Measurements from ENCODE around the gene CHEK1. TPM values are rescaled to one million over a fixed set of nuclear protein-coding genes. Genes with fewer than 3 reads are reported as not detected.
A peak's percentile ranks its signal among the peaks of the same experiment; 100 is the strongest.

CHEK1 gene
- total and polyA plus RNA-seq, 9 donors, result 0.24 to 3.5 (median 1.5) TPM

DNA sequence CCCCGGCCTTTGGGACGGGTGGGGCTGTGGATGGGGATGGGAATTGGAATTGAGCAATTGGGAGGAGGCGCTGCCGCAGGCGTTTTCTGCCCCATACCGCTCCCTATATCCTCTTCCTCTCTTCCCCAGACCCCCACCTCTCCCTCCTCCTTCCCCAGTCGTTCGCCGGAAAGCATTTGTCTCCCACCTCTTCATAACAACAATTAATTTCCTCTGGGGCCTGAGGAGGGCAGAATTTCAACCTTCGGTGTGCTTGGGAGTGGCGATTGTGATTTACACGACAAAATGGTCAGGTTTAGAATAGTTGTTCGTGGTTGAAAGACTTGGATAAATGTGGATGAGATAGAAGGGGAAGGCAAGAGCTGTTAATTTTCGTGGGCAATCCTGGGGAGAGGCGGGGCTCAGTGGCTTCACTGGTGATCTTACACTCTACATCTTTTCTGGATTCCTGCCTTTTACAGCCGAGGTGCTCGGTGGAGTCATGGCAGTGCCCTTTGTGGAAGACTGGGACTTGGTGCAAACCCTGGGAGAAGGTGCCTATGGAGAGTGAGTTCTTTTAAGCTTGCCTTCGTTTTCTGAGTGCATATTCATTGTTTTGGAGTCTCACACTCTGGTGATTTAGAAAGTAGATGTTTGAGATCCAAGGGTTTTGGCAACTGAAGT, 1.5 kb downstream of the CHEK1 start:
- H3K4me1 ChIP-seq (ENCODE audit: insufficient read depth), result peaks cover 2% of the 10 kb centered on the region
- TF ChIP-seq EP300 (IDR thresholded peaks at IDR 0.05) (no peak), POLR2A (IDR thresholded peaks at IDR 0.05) (no peak)
- TF ChIP-seq, protein P1, sequence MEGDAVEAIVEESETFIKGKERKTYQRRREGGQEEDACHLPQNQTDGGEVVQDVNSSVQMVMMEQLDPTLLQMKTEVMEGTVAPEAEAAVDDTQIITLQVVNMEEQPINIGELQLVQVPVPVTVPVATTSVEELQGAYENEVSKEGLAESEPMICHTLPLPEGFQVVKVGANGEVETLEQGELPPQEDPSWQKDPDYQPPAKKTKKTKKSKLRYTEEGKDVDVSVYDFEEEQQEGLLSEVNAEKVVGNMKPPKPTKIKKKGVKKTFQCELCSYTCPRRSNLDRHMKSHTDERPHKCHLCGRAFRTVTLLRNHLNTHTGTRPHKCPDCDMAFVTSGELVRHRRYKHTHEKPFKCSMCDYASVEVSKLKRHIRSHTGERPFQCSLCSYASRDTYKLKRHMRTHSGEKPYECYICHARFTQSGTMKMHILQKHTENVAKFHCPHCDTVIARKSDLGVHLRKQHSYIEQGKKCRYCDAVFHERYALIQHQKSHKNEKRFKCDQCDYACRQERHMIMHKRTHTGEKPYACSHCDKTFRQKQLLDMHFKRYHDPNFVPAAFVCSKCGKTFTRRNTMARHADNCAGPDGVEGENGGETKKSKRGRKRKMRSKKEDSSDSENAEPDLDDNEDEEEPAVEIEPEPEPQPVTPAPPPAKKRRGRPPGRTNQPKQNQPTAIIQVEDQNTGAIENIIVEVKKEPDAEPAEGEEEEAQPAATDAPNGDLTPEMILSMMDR (IDR thresholded peaks at IDR 0.05), result no peak
- intact Hi-C loops (cut with DNase I), result loop anchor here in 1 of 4 donors (10.0 kb wide), 1 partner anchor 62 kb away; the partner anchor contains the start of gene EI24
- H3K9me3 ChIP-seq, result no peaks in the 10 kb centered on the region
- WGBS, 3 donors, result 0% methylated on average over 18 of the region's 18 CpGs
- no peak for DNase-seq
- peak overlapping the region; percentile 87 for H3K4me3 ChIP-seq
- H3K27me3 ChIP-seq, result no peaks in the 10 kb centered on the region
- no peaks in the 10 kb centered on the region for H3K36me3 ChIP-seq
- peak overlapping the region in 1 of 2 donors; percentile 96 for H3K27ac ChIP-seq

DNA sequence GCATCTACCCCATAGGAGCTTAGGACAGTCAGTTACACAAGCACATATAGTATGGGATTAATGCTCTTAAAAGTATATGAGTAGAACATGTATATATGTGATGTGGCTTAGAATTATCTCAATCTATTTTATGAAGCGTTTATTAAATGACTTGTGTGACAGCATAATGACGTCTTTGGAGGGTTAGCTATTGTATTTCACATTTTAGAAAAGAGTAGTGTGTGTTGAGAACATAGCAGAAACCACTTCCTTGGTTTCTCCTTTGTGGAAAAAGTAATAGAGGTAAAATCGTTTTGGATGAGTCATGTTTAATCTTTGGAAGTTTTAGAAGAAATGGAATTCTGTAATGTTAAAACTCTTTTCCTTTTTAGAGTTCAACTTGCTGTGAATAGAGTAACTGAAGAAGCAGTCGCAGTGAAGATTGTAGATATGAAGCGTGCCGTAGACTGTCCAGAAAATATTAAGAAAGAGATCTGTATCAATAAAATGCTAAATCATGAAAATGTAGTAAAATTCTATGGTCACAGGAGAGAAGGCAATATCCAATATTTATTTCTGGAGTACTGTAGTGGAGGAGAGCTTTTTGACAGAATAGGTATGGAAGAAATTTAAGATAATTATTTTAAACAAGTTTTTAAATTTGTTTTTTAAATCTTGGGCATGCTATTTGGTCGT, 2.4 kb downstream of the CHEK1 start:
- DNase-seq, result no peak
- Histone ChIP-seq H3K27ac (no peak overlapping the region), H3K4me3 (no peak overlapping the region), H3K27me3 (no peaks in the 10 kb centered on the region), H3K9me3 (no peaks in the 10 kb centered on the region), H3K36me3 (no peaks in the 10 kb centered on the region), H3K4me1 (ENCODE audit: insufficient read depth) (peaks cover 2% of the 10 kb centered on the region)
- TF ChIP-seq POLR2A (IDR thresholded peaks at IDR 0.05) (no peak), EP300 (IDR thresholded peaks at IDR 0.05) (no peak)
- TF ChIP-seq, protein P1 (IDR thresholded peaks at IDR 0.05), result no peak
- WGBS, 3 donors, result 60 to 68% (median 64%) methylated on average over 7 of the region's 7 CpGs
- intact Hi-C loops (cut with DNase I), result loop anchor here in 1 of 4 donors (10.0 kb wide), 1 partner anchor 63 kb away; the partner anchor contains the start of gene EI24

DNA sequence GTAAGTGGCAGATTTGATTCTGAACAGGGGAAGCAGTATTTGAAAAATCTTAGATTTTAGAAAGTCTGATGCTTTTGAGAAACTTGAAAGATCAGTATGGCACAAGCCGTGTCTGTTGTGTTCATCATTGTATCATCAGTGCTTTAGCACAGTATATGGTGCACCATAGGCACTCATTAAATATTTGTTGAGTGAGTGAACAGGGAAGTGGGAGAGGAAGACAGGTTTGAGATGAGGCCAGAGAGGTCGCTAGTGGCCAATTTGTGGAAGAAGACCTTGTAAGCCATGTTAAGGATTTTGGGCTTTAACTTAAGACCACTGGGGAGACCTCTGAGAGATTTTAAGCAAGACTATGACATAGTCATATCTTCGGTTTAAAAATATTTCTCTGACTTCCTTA, 12.9 kb downstream of the CHEK1 start:
- H3K27me3 ChIP-seq, result no peaks in the 10 kb centered on the region
- intact Hi-C loops (cut with DNase I), result no loop called here
- no peaks in the 10 kb centered on the region for H3K4me1 ChIP-seq (ENCODE audit: insufficient read depth)
- 92 to 94% (median 94%) methylated on average over 3 of the region's 3 CpGs for WGBS, 3 donors
- no peaks in the 10 kb centered on the region for H3K9me3 ChIP-seq
- no peak overlapping the region for H3K4me3 ChIP-seq
- no peak overlapping the region for H3K27ac ChIP-seq
- TF ChIP-seq, protein P1 (IDR thresholded peaks at IDR 0.05), result no peak
- TF ChIP-seq POLR2A (IDR thresholded peaks at IDR 0.05) (no peak), EP300 (IDR thresholded peaks at IDR 0.05) (no peak)
- no peak for DNase-seq
- H3K36me3 ChIP-seq, result no peaks in the 10 kb centered on the region

DNA sequence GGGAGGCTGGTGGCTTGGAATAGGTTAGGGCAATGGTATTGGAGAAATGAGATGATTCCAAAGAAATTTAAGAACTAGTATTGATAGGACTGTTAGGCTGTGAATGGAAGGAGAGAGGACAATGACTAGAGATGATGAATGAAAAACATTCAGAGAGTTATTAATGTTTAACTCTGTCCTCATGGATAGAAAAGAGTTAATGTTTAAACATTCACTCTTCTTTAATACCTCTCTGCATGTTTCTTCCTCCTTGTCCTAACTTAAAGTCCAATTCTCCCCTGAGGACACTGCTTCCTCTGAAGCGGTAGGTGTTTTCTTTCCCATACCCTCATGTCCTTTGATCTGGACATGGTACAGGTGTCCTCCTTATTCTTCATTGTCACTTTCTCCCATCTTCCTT, 13.4 kb downstream of the CHEK1 start:
- H3K9me3 ChIP-seq, result no peaks in the 10 kb centered on the region
- intact Hi-C loops (cut with DNase I), result no loop called here
- DNase-seq, result no peak
- TF ChIP-seq, protein P1 (IDR thresholded peaks at IDR 0.05), result no peak
- TF ChIP-seq EP300 (IDR thresholded peaks at IDR 0.05), result no peak
- no peak for TF ChIP-seq POLR2A (IDR thresholded peaks at IDR 0.05)
- H3K4me3 ChIP-seq, result no peak overlapping the region
- H3K36me3 ChIP-seq, result no peaks in the 10 kb centered on the region
- 94 to 96% (median 95%) methylated on average over 1 of the region's 1 CpG for WGBS, 3 donors
- H3K4me1 ChIP-seq (ENCODE audit: insufficient read depth), result no peaks in the 10 kb centered on the region
- no peak overlapping the region for H3K27ac ChIP-seq
- H3K27me3 ChIP-seq, result no peaks in the 10 kb centered on the region

All from ovary (tissue), 9 donors.